ENCODE data around the gene SLC25A46. TPM values are rescaled to one million over a fixed set of nuclear protein-coding genes. Genes with fewer than 3 reads are reported as not detected.
A peak's percentile ranks its signal among the peaks of the same experiment; 100 is the strongest.

Gene SLC25A46
- total and polyA plus RNA-seq, 9 of the 15 experiments (the other 6 are each of a cell fraction or from before 2014, with no cell fraction given), result 7.8 to 47.3 (median 31.8) TPM

- no peak for TF ChIP-seq IFI16 (CRISPR knock-in tag; IDR thresholded peaks at IDR 0.05)
- TF ChIP-seq NFIC (IDR thresholded peaks at IDR 0.05), result peak; percentile 68
- TF ChIP-seq, protein P1, sequence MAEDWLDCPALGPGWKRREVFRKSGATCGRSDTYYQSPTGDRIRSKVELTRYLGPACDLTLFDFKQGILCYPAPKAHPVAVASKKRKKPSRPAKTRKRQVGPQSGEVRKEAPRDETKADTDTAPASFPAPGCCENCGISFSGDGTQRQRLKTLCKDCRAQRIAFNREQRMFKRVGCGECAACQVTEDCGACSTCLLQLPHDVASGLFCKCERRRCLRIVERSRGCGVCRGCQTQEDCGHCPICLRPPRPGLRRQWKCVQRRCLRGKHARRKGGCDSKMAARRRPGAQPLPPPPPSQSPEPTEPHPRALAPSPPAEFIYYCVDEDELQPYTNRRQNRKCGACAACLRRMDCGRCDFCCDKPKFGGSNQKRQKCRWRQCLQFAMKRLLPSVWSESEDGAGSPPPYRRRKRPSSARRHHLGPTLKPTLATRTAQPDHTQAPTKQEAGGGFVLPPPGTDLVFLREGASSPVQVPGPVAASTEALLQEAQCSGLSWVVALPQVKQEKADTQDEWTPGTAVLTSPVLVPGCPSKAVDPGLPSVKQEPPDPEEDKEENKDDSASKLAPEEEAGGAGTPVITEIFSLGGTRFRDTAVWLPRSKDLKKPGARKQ (CRISPR knock-in tag; IDR thresholded peaks at IDR 0.05), result no peak
- 0 out of 2 replicates have a peak, but pooled peaks have one; percentile 29 for TF ChIP-seq THAP7 (CRISPR knock-in tag; IDR thresholded peaks at IDR 0.05)
- no peak for TF ChIP-seq RFX5 (IDR thresholded peaks at IDR 0.05; ENCODE audit: low read depth, low read length)
- no peak for TF ChIP-seq ZBTB33 (CRISPR knock-in tag; IDR thresholded peaks at IDR 0.05)
- peak; percentile 43 for TF ChIP-seq CCNT2 (IDR thresholded peaks at IDR 0.05; ENCODE audit: borderline replicate concordance, extremely low read depth, insufficient read length, low read depth, low read length)
- TF ChIP-seq PTTG1 (tag; IDR thresholded peaks at IDR 0.05; ENCODE audit: low read depth), result no peak
- peak; percentile 94 for TF ChIP-seq PHF8 (IDR thresholded peaks at IDR 0.05; ENCODE audit: borderline replicate concordance, low read length)
- no peak for TF ChIP-seq SRSF1 (IDR thresholded peaks at IDR 0.05; ENCODE audit: low read depth, low read length)
- TF ChIP-seq WHSC1 (IDR thresholded peaks at IDR 0.05; ENCODE audit: low read length), result no peak
- peak; percentile 96 for TF ChIP-seq RBFOX2 (IDR thresholded peaks at IDR 0.05; ENCODE audit: low read depth, low read length)
- no peak for TF ChIP-seq POLR2AphosphoS2 (IDR thresholded peaks at IDR 0.05; ENCODE audit: low read length)
- no peak for TF ChIP-seq ARID3A (IDR thresholded peaks at IDR 0.05; ENCODE audit: borderline replicate concordance, low read depth, low read length)
- no peak for TF ChIP-seq PHB (CRISPR knock-in tag; IDR thresholded peaks at IDR 0.05)
- peak; percentile 32 for TF ChIP-seq SP1 (CRISPR knock-in tag; IDR thresholded peaks at IDR 0.05)
- peak; percentile 93 for TF ChIP-seq ZFX (CRISPR knock-in tag; IDR thresholded peaks at IDR 0.05)
- no peak for TF ChIP-seq ZNF146 (CRISPR knock-in tag; IDR thresholded peaks at IDR 0.05; ENCODE audit: unreplicated experiment)
- TF ChIP-seq ARNT (IDR thresholded peaks at IDR 0.05), result no peak
- no peak for TF ChIP-seq ZC3H11A (IDR thresholded peaks at IDR 0.05; ENCODE audit: low read depth, low read length)
- no peak for TF ChIP-seq ZNF699 (CRISPR knock-in tag; IDR thresholded peaks at IDR 0.05; ENCODE audit: insufficient replicate concordance)
- TF ChIP-seq HLTF (IDR thresholded peaks at IDR 0.05), result no peak
- TF ChIP-seq SIN3B (IDR thresholded peaks at IDR 0.05; ENCODE audit: low read depth), result peak; percentile 78
- TF ChIP-seq SRSF3 (IDR thresholded peaks at IDR 0.05; ENCODE audit: insufficient read depth, low read length), result no peak
Observed at GRCh38 chr5:110738812-110739651, at the start of gene SLC25A46 (continued).

Measured in K562 (cell line).